Middle frontal gyrus (tissue), 1 donor: ENCODE results near the gene ENTPD6.

Experiments
- DNase-seq: peaks from one replicate; pipeline ENCODE4 v3.0.0-alpha.2; 2015; ENCODE audit warnings: low spot score; ENCODE audit errors: extremely low spot score

The ENTPD6 gene

GRCh38 chr20:25207960-25208534, 12.5 kb downstream of the ENTPD6 start:
- no peak for DNase-seq

GRCh38 chr20:25209400-25209799, 13.9 kb downstream of the ENTPD6 start:
- no peak for DNase-seq

GRCh38 chr20:25209911-25210310, 14.4 kb downstream of the ENTPD6 start:
- DNase-seq: no peak

GRCh38 chr20:25211273-25211672, 15.8 kb downstream of the ENTPD6 start:
- DNase-seq: no peak

GRCh38 chr20:25212242-25212641, 16.7 kb downstream of the ENTPD6 start:
- no peak for DNase-seq

GRCh38 chr20:25213566-25214425, 18.3 kb downstream of the ENTPD6 start:
- DNase-seq: no peak

- no peak for DNase-seq
Measured at GRCh38 chr20:25214426-25214790, 18.9 kb downstream of the ENTPD6 start.

GRCh38 chr20:25214819-25215218, 19.3 kb downstream of the ENTPD6 start:
- no peak for DNase-seq

GRCh38 chr20:25215521-25215920, 20.0 kb downstream of the ENTPD6 start:
- no peak for DNase-seq

- no peak for DNase-seq
Measured at GRCh38 chr20:25216199-25216945, 20.9 kb downstream of the ENTPD6 start.

GRCh38 chr20:25217161-25218108, 21.9 kb downstream of the ENTPD6 start:
- DNase-seq: no peak

- DNase-seq: no peak
Measured at GRCh38 chr20:25218109-25218486, 22.6 kb downstream of the ENTPD6 start.

GRCh38 chr20:25218492-25218891, 23.0 kb downstream of the ENTPD6 start:
- DNase-seq: no peak

- no peak for DNase-seq
Measured at GRCh38 chr20:25219365-25219764, 23.9 kb downstream of the ENTPD6 start.

- DNase-seq: no peak
Measured at GRCh38 chr20:25220021-25220730, 24.7 kb downstream of the ENTPD6 start.

GRCh38 chr20:25220810-25221591, 25.5 kb downstream of the ENTPD6 start:
- no peak for DNase-seq

- no peak for DNase-seq
Measured at GRCh38 chr20:25221592-25222460, 26.3 kb downstream of the ENTPD6 start.

- DNase-seq: no peak
Measured at GRCh38 chr20:25222461-25223178, 27.1 kb downstream of the ENTPD6 start.
